ENCODE results near the gene CCDC150. TPM values are rescaled to one million over a fixed set of nuclear protein-coding genes. Genes with fewer than 3 reads are reported as not detected.

CCDC150 gene
- total RNA-seq, 1 donor = 19.7 TPM

GRCh38 chr2:196594158-196594557, 45.4 kb upstream of the CCDC150 start:
- no peak for TF ChIP-seq CTCF (IDR thresholded peaks at IDR 0.05; ENCODE audit: insufficient read depth, low read length)
- no peak overlapping the region for H3K4me3 ChIP-seq (ENCODE audit: low read depth, low read length)
- no peak for DNase-seq (ENCODE audit: low read depth)

DNA sequence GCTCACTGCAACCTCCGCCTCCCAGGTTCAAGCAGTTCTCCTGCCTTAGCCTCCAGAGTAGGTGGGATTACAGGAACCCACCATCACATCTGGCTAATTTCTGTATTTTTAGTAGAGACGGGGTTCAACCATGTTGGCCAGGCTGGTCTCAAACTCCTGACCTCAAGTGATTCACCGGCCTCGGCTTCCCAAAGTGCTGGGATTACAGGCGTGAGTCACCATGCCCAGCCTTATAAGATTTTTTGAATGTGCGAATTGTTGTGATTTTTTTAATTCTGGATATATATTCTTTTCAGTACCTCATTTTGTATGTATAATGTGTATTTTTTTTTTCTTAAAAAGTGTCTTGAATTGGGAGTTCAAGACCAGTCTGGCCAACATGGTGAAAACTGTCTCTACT, 42.0 kb upstream of the CCDC150 start:
- no peak for DNase-seq (ENCODE audit: low read depth)
- TF ChIP-seq CTCF (IDR thresholded peaks at IDR 0.05; ENCODE audit: insufficient read depth, low read length) = no peak

GRCh38 chr2:196598412-196598811, 41.1 kb upstream of the CCDC150 start:
- H3K4me3 ChIP-seq (ENCODE audit: low read depth, low read length) = no peak overlapping the region
- no peak for TF ChIP-seq CTCF (IDR thresholded peaks at IDR 0.05; ENCODE audit: insufficient read depth, low read length)
- DNase-seq (ENCODE audit: low read depth) = no peak

More for the DNA sequence above, 42.0 kb upstream of the CCDC150 start:
- H3K4me3 ChIP-seq (ENCODE audit: low read depth, low read length) = no peak overlapping the region

- DNase-seq (ENCODE audit: low read depth) = peak; percentile 49
- H3K4me3 ChIP-seq (ENCODE audit: low read depth, low read length) = no peak overlapping the region
- no peak for TF ChIP-seq CTCF (IDR thresholded peaks at IDR 0.05; ENCODE audit: insufficient read depth, low read length)
Measured at GRCh38 chr2:196598846-196599245, 40.7 kb upstream of the CCDC150 start.

- no peak overlapping the region for H3K4me3 ChIP-seq (ENCODE audit: low read depth, low read length)
- peak; percentile 21 for TF ChIP-seq CTCF (IDR thresholded peaks at IDR 0.05; ENCODE audit: insufficient read depth, low read length)
Measured at GRCh38 chr2:196601430-196602306, 37.8 kb upstream of the CCDC150 start.

DNA sequence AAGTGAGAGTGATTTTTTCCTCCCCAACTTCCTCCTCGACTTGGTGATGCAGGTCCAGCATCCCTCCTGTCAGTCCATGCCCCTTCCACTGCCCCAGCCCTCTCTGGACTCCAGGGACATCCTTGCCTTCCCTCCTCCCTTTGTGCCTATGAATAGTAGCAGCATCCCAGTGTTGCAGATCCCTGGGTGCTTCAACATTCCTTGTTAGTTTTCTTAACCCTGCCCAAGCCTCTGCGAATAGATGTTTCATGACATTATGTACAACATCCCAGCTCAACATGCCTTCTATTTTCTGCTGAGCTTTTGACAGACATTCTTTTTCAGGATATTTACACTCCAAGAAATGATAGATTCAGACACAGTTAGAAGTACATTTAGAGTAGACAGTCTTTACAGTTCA, 35.3 kb upstream of the CCDC150 start:
- no peak for DNase-seq (ENCODE audit: low read depth)
- H3K4me3 ChIP-seq (ENCODE audit: low read depth, low read length) = no peak overlapping the region
- TF ChIP-seq CTCF (IDR thresholded peaks at IDR 0.05; ENCODE audit: insufficient read depth, low read length) = no peak

More at GRCh38 chr2:196601430-196602306, 37.8 kb upstream of the CCDC150 start:
- DNase-seq (ENCODE audit: low read depth) = peak; percentile 94

Measured in fibroblast of the aortic adventitia (primary cell).